ENCODE data around the gene ZSCAN2.
"Not testable (repeated sequence)": the region's sequence is repeated elsewhere in the genome, so short reads cannot be mapped to it uniquely, and the experiment has no call there.

ZSCAN2 gene

DNA sequence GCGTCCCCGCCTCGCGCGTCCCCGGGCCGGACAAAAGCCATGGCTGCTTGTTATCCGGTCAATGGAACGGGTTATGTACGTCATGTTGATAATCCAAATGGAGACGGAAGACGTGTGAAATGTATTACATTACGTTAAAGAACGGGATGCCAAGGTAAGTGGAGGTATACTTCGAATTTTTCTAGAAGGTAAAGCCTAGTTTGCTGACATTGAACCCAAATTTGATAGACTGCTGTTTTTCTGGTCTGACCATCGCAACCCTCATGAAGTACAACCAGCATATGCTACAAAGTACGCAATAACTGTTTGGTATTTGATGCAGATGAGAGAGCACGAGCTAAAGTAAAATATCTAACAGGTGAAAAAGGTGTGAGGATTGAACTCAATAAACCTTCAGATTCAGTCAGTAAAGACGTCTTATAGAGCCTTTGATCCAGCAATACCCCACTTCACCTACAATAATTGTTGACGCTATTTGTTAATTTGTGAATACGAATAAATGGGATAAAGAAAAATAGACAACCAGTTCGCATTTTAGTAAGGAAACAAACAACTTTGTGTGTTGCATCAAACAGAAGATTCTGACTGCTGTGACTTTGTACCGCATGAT lies 33.5 kb downstream of the ZSCAN2 start:
- Histone ChIP-seq H3K27ac (peak overlapping the region; percentile 92 to 94), H3K27me3 (no peaks in the 10 kb centered on the region), H3K36me3 (peaks cover 7 to 22% (median 12%) of the 10 kb centered on the region in 3 donors), H3K9me3 (no peaks in the 10 kb centered on the region), H3K4me1 (peaks cover 0 to 37% (median 31%) of the 10 kb centered on the region in 4 donors), H3K4me3 (peak overlapping the region; percentile 67 to 75)
- no peak for DNase-seq
- TF ChIP-seq, protein P1, sequence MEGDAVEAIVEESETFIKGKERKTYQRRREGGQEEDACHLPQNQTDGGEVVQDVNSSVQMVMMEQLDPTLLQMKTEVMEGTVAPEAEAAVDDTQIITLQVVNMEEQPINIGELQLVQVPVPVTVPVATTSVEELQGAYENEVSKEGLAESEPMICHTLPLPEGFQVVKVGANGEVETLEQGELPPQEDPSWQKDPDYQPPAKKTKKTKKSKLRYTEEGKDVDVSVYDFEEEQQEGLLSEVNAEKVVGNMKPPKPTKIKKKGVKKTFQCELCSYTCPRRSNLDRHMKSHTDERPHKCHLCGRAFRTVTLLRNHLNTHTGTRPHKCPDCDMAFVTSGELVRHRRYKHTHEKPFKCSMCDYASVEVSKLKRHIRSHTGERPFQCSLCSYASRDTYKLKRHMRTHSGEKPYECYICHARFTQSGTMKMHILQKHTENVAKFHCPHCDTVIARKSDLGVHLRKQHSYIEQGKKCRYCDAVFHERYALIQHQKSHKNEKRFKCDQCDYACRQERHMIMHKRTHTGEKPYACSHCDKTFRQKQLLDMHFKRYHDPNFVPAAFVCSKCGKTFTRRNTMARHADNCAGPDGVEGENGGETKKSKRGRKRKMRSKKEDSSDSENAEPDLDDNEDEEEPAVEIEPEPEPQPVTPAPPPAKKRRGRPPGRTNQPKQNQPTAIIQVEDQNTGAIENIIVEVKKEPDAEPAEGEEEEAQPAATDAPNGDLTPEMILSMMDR (IDR thresholded peaks at IDR 0.05) = no peak
- intact Hi-C loops (cut with DNase I; ENCODE audit: low total_unique reads) = no loop called here

DNA sequence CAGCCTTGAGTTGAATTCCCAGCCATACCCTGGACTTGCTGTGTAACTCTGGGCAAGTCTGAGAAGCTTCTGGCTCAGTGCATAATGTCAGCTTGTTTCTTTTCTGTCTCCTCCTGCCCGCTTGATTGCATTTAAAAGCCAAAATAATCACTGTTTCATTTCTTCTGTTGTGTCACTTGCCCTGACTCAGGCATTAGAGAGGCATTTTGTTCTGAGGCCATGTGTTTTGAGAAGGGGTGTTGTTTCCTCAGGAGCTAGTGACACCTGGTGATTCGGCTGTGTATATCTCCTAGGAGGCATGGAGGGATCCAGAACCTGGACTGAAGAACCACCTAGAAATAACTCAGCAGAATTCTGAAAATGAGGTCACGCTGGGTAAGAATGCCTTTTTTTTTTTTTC lies 37.3 kb downstream of the ZSCAN2 start:
- peaks cover 41 to 60% (median 49%) of the 10 kb centered on the region in 3 donors for H3K36me3 ChIP-seq
- no peak for DNase-seq
- TF ChIP-seq, protein P1 (IDR thresholded peaks at IDR 0.05) = no peak

DNA sequence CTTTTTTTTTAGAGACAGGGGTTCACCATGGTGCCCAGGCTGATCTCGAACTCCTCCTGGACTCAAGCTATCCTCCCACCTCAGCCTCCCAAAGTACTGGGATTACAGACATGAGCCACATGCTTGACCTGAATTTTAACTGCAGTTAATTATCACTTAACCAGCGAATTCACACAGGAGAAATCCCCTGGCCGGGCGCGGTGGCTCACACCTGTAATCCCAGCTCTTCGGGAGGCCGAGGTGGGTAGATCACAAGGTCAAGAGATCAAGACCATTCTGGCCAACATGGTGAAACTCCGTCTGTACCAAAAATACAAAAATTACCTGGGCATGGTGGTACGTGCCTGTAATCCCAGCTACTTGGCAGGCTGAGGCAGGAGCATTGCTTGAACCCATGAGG lies 41.1 kb downstream of the ZSCAN2 start:
- H3K4me3 ChIP-seq; DNase-seq; H3K4me1 ChIP-seq; H3K9me3 ChIP-seq; H3K27ac ChIP-seq; intact Hi-C loops (cut with DNase I; ENCODE audit: low total_unique reads); H3K27me3 ChIP-seq: not testable (repeated sequence)
- H3K36me3 ChIP-seq = peaks cover 67 to 98% (median 86%) of the 10 kb centered on the region in 3 donors

More for the DNA sequence above, 37.3 kb downstream of the ZSCAN2 start:
- Histone ChIP-seq H3K27me3 (no peaks in the 10 kb centered on the region), H3K4me1 (peaks cover 0 to 21% (median 12%) of the 10 kb centered on the region in 4 donors), H3K4me3 (no peak overlapping the region), H3K9me3 (no peaks in the 10 kb centered on the region), H3K27ac (peak overlapping the region in 1 of 2 donors; percentile 22)
- intact Hi-C loops (cut with DNase I; ENCODE audit: low total_unique reads) = no loop called here

DNA sequence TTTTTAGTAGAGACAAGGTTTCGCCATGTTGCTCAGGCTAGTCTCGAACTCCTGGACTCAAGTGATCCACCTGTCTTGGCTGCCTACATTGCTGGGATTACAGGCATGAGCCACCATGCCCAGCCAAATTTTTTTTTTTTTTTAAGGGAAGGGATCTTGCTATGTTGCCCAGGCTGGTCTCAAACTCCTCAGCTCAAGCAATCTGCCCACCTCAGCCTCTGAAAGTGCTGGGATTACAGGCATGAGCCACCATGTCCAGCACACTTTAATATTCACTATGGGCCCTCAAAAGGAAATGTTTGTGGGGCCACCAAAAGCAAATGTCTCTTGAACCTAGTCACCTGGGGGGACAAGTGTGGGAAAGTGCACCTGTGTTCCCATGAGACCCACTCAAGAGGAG lies 41.8 kb downstream of the ZSCAN2 start:
- H3K4me1 ChIP-seq; H3K9me3 ChIP-seq; intact Hi-C loops (cut with DNase I; ENCODE audit: low total_unique reads); H3K27me3 ChIP-seq; H3K27ac ChIP-seq; DNase-seq; H3K4me3 ChIP-seq: not testable (repeated sequence)
- peaks cover 71 to 99% (median 90%) of the 10 kb centered on the region in 3 donors for H3K36me3 ChIP-seq

DNA sequence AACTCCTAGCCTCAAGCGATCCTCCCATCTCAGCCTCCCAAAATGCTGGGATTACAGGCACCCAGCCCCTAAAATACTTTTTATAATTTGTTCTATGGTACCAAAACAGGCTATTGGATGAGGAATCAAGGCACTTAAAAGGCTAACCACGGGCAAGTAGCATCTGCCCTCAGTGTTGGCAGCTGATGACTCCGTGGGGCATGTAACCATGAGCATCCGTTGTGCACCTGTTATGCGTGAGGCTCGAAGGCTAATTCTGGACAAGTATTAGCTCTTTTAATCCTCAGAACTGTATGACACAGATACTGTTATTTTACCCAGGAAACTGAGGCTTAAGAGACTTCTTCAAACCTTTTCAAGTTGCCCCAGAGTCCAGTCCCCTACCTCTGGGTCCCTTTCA lies 43.0 kb downstream of the ZSCAN2 start:
- Histone ChIP-seq H3K9me3 (no peaks in the 10 kb centered on the region), H3K27me3 (no peaks in the 10 kb centered on the region), H3K4me1 (no peaks in the 10 kb centered on the region), H3K4me3 (no peak overlapping the region), H3K36me3 (peaks cover 77 to 100% (median 98%) of the 10 kb centered on the region in 3 donors), H3K27ac (no peak overlapping the region)
- intact Hi-C loops (cut with DNase I; ENCODE audit: low total_unique reads) = no loop called here
- TF ChIP-seq, protein P1 (IDR thresholded peaks at IDR 0.05) = no peak
- peak in 1 of 2 donors; percentile 7 for DNase-seq

DNA sequence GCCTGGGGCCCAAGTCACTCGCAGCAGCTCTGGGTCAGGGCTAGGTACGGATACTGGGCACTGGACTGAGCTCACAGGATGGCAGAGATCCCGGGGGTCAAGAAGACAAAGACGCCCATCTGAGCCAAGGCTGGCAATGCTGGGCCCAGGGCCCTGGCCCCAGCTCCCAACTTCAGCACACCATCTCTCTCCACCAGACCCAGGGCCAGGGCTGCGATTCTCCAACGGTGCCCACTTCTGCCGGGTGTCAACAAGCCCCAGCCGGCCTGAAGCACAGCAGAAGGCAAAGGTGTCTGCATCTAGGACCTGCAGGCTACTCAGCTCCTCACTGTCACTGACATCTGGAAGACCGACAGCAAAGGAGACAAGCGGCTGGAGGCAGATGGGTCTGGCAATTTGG lies 44.7 kb downstream of the ZSCAN2 start:
- TF ChIP-seq, protein P1 (IDR thresholded peaks at IDR 0.05) = no peak
- H3K9me3 ChIP-seq = no peaks in the 10 kb centered on the region
- no peak overlapping the region for H3K27ac ChIP-seq
- intact Hi-C loops (cut with DNase I; ENCODE audit: low total_unique reads) = no loop called here
- no peak overlapping the region for H3K4me3 ChIP-seq
- peaks cover 68 to 100% (median 90%) of the 10 kb centered on the region in 3 donors for H3K36me3 ChIP-seq
- peak in 1 of 2 donors; percentile 58 for DNase-seq
- H3K27me3 ChIP-seq = no peaks in the 10 kb centered on the region
- H3K4me1 ChIP-seq = peaks cover 0 to 7% (median 2%) of the 10 kb centered on the region in 4 donors

All from tibial artery (tissue), 4 donors.